ENCODE data around the gene GPR107.
A peak's percentile ranks its signal among the peaks of the same experiment; 100 is the strongest.
"Not testable (repeated sequence)": the region's sequence is repeated elsewhere in the genome, so short reads cannot be mapped to it uniquely, and the experiment has no call there.

GPR107 gene

DNA sequence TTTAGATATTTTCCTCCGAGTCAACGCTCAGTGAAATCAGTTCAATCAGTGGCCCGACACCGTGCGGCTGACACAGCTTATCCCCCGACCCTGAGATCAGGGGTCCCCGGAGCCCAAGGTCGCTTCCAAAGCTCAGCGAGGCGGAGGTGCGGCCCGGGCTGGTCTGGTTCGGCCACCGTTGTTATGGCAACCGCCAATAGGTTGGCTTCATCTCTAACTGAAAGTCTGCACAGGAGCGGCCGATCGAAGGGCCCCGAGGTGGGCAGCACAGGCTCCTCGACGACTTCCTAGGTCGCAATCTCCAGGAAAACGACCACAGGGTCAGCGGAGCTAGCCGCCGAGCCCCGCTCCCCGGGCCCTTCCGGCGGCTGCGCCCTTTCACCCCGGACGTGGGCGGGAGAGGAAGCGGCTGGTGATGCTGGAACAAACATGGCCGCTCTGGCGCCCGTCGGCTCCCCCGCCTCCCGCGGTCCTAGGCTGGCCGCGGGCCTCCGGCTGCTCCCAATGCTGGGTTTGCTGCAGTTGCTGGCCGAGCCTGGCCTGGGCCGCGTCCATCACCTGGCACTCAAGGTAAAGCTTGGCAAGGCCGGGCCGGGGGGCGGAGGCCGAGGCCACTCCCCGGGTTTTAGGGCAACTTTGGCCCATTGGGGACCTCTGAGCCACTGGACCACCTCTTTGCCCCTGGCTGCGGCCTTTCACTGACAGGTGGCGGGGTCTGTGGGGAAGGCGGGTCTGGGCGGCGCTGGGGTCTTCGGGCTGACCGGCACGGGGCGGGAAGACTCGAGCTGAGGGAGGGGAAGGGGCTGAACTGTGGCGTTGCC, at the start of gene GPR107:
TSS of gene GPR107 (plus strand) at position 403 of the 821 bp plus-strand sequence. CDS start at position 430, 27 bp downstream.
- peak; percentile 68 for DNase-seq

GRCh38 chr9:130003943-130004552, 49.7 kb upstream of the GPR107 start:
- DNase-seq, result no peak

DNA sequence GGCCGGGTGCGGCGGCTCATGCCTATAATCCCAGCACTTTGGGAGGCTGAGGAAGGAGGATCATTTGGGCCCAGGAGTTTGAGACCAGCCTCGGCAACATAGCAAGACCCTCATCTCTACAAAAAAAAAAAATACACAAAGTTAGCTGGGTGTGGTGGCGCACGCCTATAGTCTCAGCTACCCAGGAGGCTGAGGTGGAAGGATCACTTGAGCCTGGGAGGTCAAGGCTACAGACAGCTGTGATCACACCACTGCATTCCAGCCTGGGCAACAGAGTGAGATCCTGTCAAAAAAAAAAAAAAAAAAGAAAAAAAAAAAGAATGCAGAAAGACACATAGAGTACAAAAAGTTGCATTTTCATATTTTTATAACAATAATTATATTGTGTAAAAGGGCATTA, 46.8 kb upstream of the GPR107 start:
- not testable (repeated sequence) for DNase-seq

DNA sequence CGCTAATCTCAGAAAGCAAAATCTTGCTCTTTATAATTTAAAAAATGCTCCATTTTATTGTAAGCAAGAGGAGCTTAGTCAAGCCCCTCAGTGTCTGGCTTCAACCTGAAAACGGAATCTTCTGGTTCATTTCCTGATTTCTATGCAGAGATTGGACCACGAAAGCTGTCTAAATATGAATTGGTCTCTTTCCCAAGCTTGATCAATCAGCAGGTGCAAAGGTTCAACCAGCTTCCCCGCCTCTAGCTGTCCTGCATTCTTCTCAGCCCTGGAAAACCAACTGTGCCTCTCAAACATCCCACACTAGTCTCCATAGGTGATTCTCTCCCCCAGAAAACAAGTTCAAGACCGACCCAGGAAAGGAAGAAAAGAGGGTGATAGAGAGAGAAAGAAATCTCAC, 45.2 kb upstream of the GPR107 start:
- DNase-seq, result no peak

- not testable (repeated sequence) for DNase-seq
Observed at GRCh38 chr9:130009546-130009945, 44.2 kb upstream of the GPR107 start.

DNA sequence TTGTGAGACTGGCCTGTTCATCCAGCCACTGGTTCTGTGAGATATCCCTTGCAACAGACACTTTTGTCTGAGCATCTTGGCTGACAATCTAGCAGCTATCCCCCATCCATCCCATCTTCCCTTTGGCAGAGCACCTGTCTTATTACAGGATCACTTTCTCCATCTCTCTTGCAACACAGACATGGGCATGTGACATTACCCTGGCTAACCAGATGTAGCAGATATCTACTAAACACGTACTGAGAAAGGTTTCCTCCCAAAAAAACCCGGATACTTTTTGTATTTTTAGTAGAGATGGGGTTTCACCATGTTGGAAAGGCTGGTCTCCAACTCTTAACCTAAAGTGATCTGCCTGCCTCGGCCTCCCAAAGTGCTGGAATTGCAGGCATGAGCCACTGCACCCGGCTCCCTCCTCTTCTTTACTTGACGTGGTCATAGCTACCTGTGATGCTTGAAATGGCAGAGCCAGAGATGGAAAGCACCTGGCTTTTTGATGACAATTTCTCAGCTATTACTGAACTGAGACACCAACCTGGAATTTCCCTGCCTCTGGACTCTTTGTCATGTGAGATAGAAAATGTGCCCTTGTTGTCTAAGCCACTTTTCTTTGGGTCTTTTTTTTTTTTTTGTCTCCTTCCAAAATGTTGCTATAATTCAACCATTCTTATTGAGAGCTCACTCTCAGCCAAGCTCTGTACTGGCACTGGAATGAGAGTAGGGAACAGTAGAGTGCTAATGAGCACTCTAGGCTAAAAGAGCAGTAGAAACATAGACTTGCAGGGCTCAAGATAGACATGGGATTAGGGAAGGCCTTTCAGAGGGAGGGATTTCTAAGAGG, 43.3 kb upstream of the GPR107 start:
- DNase-seq, result no peak

- DNase-seq, result no peak
Observed at GRCh38 chr9:130013326-130013725, 40.4 kb upstream of the GPR107 start.

DNA sequence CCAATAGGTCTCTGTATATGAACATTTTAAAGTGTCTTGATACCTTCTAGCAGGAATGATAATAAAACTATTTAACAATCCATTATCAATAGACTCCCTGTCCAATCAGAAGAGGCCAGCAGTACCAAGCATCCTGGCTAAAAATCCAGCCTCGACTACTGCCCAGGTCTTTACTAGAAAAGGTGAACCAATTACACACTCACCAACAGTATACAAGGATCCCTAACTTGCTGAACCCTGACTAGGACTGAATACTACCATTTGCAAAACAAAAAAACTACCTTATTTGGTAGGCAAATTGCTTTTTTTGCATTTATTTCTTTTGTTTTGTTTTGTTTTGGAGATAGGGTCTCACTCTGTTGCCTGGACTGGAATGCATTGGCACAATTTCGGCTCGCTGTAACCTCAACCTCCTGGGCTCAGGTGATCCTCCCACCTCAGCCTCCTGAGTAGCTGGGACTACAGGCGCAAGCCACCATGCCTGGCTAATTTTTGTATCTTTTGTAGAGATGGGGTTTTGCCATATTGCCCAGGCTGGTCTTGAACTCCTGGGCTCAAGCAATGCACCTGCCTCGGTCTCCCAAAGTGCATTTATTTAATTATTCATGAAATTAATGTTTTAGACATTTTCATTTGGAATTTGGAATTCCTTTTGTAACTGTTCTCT, 38.2 kb upstream of the GPR107 start:
- no peak for DNase-seq

DNA sequence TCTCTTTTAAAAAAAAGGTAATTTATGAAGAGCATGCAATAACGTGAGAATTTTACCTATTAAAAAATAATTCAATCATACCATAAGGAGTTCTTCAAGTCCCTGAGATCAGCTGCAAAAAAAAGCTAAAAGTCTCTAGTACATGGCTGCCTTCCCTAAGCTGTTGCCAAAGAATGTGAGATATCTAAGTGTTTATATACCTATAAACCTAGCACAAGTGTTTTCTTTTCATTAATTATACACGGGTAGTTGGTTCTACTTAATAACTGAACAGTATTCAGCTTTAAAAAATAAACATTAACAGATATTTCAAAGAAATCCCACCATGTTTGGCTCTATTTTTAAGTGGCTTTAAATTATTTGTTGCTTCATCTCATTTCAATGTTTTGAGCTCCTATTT, 36.6 kb upstream of the GPR107 start:
- DNase-seq, result no peak

DNA sequence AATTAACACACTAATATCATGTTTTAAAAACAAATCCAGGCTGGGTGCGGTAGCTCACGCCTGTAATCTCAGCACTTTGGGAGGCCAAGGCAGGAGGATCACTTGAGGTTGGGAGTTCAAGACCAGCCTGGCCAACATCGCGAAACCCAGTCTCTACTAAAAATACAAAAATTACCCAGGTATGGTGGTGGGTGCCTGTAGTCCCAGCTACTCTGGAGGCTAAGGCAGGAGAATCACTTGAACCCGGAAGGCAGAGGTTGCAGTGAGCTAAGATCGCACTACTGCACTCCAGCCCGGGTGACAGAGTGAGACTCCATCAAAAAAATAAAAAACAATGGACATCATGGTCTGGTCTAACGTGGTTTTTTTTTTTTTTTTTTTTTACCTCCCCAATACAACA, 36.2 kb upstream of the GPR107 start:
- not testable (repeated sequence) for DNase-seq

DNA sequence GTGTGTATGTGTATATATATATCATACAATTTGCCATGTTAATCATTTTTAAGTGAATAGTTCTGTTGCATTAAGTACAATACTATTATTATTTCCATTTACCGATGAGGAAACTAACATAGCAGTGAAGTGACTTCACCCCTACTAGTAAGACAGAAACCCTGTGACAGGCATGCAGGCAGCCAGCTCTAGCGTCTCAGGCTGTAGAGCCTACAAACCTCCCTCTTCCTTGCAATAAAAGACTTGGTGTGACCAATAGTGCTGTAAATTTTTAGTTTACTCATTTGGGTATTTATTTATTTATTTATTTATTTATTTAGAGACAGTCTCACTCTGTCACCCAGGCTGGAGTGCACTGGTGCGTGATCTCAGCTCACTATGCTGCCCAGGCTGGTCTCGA, 35.4 kb upstream of the GPR107 start:
- DNase-seq, result no peak

- no peak for DNase-seq
Observed at GRCh38 chr9:130020618-130021017, 33.1 kb upstream of the GPR107 start.

- no peak for DNase-seq
Observed at GRCh38 chr9:130021123-130021522, 32.6 kb upstream of the GPR107 start.

DNA sequence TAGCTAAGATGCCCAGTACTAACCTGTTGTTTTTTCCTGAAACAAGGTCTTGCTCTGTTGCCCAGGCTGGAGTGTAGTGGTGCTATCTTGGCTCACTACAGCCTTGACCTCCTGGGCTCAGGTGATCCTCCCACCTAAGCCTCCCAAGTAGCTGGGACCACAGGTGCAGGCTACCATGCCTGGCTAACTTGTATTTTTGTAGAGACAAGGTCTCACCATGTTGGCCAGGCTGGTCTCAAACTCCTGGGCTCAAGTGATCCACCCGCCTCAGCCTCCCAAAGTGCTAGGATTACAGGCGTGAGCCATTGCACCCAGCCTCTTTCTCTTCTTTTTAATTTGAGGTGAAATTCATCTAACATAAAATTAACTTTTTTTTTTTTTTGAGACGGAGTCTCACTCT, 31.9 kb upstream of the GPR107 start:
- not testable (repeated sequence) for DNase-seq

DNA sequence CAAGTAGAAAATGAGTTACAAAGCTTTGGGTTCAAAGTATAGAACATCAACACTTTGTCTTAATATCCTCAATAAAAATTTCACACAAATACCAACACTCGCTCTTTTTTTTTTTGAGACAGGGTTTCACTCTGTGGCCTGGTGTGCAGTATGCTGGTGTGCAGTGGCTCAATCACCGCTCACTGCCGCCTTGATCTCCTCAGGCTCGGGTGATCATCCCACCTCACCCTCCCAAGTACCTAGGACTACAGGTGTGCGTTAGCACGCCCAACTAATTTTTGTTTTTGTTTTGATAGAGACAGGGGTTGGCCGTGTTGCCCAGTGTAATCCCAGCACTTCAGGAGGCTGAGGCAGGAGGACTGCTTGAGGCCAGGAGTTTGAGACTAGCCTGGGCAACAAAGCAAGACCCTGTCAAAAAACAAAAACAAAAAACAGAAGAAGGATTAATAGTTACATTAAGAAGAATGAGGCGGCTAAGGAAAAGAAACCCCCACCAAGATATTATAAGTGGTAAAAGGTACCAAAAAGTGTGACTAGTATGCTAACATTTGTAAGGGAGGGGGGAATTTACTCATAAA, 31.1 kb upstream of the GPR107 start:
- DNase-seq, result no peak

DNA sequence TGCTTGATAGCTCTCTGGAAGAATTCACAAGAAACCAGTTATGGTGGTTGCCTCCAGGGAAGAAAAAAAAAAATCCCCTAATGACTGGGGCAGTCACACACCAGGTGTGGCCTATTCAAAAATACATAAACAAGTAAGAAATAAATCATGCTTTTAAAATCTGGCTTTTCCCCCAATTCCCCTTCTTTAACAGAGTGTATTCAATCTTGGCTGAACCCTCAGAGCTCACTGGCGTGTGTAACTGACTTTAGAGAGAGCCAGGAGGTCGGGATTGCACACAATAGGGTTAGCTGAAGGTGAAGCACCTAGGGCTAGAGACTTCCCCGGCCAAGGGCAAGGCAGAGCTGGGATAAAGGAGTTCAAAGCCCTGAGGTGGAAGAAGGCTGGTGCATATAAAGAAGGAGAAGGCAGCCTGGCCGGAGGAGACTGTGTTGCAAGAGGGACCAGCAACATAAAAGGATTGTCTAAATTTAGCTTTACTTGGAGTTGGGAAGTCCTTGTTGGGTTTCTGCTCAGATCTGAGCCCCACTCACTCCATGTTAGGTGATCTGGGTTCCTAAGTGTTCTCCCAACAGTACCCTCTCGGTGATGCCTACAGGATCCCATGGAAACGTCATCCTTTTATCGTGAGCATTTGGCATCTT, 30.4 kb upstream of the GPR107 start:
- no peak for DNase-seq

DNA sequence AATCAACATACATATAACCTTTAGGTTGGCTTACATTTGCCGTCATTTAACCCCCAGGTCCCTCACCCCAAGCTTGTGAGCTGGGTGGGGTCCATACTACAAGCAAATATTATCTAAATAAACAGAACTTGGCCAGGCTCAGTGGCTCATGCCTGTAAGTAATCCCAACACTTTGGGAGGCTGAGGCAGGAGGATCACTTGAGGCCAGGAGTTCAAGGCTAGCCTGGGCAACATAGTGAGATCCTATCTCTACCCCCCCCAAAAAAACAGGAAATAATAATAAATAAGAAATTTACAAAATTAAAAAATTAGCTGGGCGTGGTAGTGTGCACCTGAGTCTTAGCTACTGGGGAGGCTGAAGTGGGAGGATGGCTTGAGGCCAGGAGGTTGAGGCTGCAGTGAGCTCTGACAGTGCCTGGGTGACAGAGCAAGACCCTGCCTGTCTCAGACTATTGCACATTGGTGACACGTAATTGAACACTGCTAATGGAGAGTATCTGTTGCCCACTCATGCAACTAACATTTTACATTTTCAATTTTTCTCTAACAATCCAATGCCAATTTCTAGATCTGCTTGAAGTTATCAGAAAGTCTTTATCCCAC, 29.6 kb upstream of the GPR107 start:
- DNase-seq, result no peak

DNA sequence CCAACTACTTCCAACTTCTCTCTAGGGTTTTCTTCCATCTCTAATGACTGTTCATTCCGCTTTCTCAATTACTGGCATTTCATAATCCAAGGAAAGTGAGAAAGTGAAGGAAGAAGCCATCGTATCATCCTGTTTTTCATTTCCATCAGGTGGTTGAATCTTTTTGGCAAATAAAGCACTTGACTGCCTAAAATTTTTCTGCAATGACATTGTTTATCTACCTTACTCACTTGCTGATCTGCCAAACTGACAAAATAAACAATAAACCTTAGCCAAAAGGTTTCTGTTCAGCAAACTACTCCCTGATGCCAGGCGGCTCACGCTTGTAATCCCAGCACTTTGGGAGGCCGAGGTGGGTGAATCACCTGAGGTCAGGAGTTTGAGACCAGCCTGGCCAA, 29.1 kb upstream of the GPR107 start:
- no peak for DNase-seq

GRCh38 chr9:130026583-130027340, 26.9 kb upstream of the GPR107 start:
- no peak for DNase-seq

DNA sequence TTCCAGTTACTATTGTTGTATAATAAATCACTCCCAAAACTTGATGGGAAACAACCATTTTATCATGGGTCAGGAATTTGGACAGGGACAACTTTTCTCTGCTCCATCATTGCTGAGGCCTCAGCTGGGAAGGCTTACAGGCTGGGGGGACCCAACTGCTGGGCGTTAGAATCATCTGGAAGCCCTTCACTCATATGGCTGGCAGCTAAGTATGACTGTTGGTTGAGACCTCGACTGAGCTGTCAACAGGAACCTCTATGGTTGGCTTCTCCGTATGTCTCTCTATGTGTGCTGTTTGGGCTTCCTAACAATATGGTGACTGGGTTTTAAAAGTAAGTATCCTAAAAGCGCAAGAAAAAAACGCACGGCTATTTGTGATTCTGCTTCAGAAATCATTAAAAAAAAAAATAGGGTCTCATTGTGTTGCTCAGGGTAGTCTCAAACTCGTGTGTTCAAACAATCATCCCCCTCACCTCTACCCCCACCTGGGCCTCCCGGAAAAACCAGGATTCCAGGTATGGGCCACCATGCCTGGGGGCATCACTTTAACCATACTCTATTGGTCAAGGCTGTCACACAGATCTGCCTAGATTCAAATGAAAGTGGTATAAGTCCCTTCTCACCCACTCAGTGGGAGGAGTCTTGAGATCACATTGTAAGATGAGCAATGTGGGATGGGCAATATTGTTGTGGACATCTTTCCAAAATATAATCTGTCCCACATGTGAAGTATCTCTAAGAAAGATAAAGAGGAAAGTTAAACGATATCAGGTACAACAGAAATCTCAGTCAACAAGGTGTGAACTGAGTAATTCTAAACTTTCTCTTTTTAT, 26.0 kb upstream of the GPR107 start:
- no peak for DNase-seq
